Parathyroid adenoma (tissue), 2 donors: ENCODE results near the gene ALDH1L1.

Source experiments
- H2AFZ ChIP-seq: fragments of 300-600 bp; sonication (generic); one replicate; pipeline ENCODE4 v1.7.0; 2017; ENCODE audit warnings: antibody characterized with exemption, mild to moderate bottlenecking
- H3K27ac ChIP-seq: fragments of 300-600 bp; sonication (generic); one replicate; pipeline ENCODE4 v1.7.0; 2017
- H3K27me3 ChIP-seq: fragments of 300-600 bp; sonication (generic); one replicate; pipeline ENCODE4 v1.7.0; 2017; ENCODE audit warnings: low read length; ENCODE audit not compliant: control insufficient read depth, insufficient read depth
- H3K36me3 ChIP-seq: fragments of 300-600 bp; sonication (generic); one replicate; pipeline ENCODE4 v1.7.0; 2017; ENCODE audit warnings: low read length; ENCODE audit not compliant: control insufficient read depth, insufficient read depth
- H3K4me1 ChIP-seq: fragments of 300-600 bp; sonication (generic); one replicate; pipeline ENCODE4 v1.7.0; 2017; ENCODE audit warnings: control low read depth
- H3K4me2 ChIP-seq: fragments of 300-600 bp; sonication (generic); one replicate; pipeline ENCODE4 v1.7.0; 2017; ENCODE audit warnings: low read length
- H3K4me3 ChIP-seq: fragments of 300-600 bp; sonication (generic); one replicate; pipeline ENCODE4 v1.7.0; 2017; ENCODE audit warnings: low read depth, low read length
- H3K79me2 ChIP-seq: fragments of 300-600 bp; sonication (generic); one replicate; pipeline ENCODE4 v1.7.0; 2017; ENCODE audit warnings: control low read depth
- H3K9ac ChIP-seq: fragments of 300-600 bp; sonication (generic); one replicate; pipeline ENCODE4 v1.7.0; 2017; ENCODE audit warnings: mild to moderate bottlenecking
- H3K9me3 ChIP-seq: fragments of 300-600 bp; sonication (generic); one replicate; pipeline ENCODE4 v1.7.0; 2017; ENCODE audit warnings: low read length; ENCODE audit not compliant: control insufficient read depth
- TF ChIP-seq, protein P1 (sequence below): fragments of 300-600 bp; sonication (generic); IDR thresholded peaks from one replicate; pipeline ENCODE4 v1.7.0; 2017; ENCODE audit warnings: antibody characterized with exemption, mild to moderate bottlenecking
- donor health status: primary hyperparathyroidism.

The ALDH1L1 gene

GRCh38 chr3:126208606-126209256 lies 28.3 kb upstream of the ALDH1L1 start:
- TF ChIP-seq, protein P1, sequence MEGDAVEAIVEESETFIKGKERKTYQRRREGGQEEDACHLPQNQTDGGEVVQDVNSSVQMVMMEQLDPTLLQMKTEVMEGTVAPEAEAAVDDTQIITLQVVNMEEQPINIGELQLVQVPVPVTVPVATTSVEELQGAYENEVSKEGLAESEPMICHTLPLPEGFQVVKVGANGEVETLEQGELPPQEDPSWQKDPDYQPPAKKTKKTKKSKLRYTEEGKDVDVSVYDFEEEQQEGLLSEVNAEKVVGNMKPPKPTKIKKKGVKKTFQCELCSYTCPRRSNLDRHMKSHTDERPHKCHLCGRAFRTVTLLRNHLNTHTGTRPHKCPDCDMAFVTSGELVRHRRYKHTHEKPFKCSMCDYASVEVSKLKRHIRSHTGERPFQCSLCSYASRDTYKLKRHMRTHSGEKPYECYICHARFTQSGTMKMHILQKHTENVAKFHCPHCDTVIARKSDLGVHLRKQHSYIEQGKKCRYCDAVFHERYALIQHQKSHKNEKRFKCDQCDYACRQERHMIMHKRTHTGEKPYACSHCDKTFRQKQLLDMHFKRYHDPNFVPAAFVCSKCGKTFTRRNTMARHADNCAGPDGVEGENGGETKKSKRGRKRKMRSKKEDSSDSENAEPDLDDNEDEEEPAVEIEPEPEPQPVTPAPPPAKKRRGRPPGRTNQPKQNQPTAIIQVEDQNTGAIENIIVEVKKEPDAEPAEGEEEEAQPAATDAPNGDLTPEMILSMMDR: no peak
- Histone ChIP-seq H3K9ac (no peak overlapping the region), H3K4me1 (no peaks in the 10 kb centered on the region), H3K79me2 (no peaks in the 10 kb centered on the region), H2AFZ (peak overlapping the region; percentile 38), H3K9me3 (no peaks in the 10 kb centered on the region), H3K4me2 (no peak overlapping the region), H3K27me3 (no peaks in the 10 kb centered on the region), H3K4me3 (no peak overlapping the region), H3K36me3 (no peaks in the 10 kb centered on the region), H3K27ac (no peak overlapping the region)

GRCh38 chr3:126208182-126208581 lies 27.8 kb upstream of the ALDH1L1 start:
- Histone ChIP-seq H3K9me3 (no peaks in the 10 kb centered on the region), H3K27ac (no peak overlapping the region), H3K27me3 (no peaks in the 10 kb centered on the region), H3K4me1 (no peaks in the 10 kb centered on the region), H3K4me2 (no peak overlapping the region), H2AFZ (no peak overlapping the region), H3K4me3 (no peak overlapping the region), H3K79me2 (no peaks in the 10 kb centered on the region), H3K9ac (no peak overlapping the region), H3K36me3 (no peaks in the 10 kb centered on the region)
- TF ChIP-seq, protein P1: no peak

- H3K79me2 ChIP-seq: no peaks in the 10 kb centered on the region
- no peak overlapping the region for H3K4me3 ChIP-seq
- no peak overlapping the region for H3K27ac ChIP-seq
- no peak overlapping the region for H2AFZ ChIP-seq
- no peaks in the 10 kb centered on the region for H3K36me3 ChIP-seq
- H3K4me2 ChIP-seq: no peak overlapping the region
- H3K9me3 ChIP-seq: no peaks in the 10 kb centered on the region
- H3K4me1 ChIP-seq: no peaks in the 10 kb centered on the region
- TF ChIP-seq, protein P1: no peak
- no peak overlapping the region for H3K9ac ChIP-seq
- no peaks in the 10 kb centered on the region for H3K27me3 ChIP-seq
Observed at GRCh38 chr3:126207166-126207565, 26.8 kb upstream of the ALDH1L1 start.

GRCh38 chr3:126205717-126206655 lies 25.6 kb upstream of the ALDH1L1 start:
- Histone ChIP-seq H3K27ac (no peak overlapping the region), H3K27me3 (no peaks in the 10 kb centered on the region), H3K9ac (no peak overlapping the region), H3K4me1 (no peaks in the 10 kb centered on the region), H3K36me3 (no peaks in the 10 kb centered on the region), H2AFZ (no peak overlapping the region), H3K9me3 (no peaks in the 10 kb centered on the region), H3K79me2 (no peaks in the 10 kb centered on the region), H3K4me3 (no peak overlapping the region), H3K4me2 (no peak overlapping the region)
- TF ChIP-seq, protein P1: no peak
